ENCODE results near the gene C17orf100. TPM values are rescaled to one million over a fixed set of nuclear protein-coding genes. Genes with fewer than 3 reads are reported as not detected.

The C17orf100 gene
- total and polyA plus RNA-seq, 2 donors (not counting 1 experiment from before 2014, with no cell fraction given) = 0.33 to 1.5 TPM

DNA sequence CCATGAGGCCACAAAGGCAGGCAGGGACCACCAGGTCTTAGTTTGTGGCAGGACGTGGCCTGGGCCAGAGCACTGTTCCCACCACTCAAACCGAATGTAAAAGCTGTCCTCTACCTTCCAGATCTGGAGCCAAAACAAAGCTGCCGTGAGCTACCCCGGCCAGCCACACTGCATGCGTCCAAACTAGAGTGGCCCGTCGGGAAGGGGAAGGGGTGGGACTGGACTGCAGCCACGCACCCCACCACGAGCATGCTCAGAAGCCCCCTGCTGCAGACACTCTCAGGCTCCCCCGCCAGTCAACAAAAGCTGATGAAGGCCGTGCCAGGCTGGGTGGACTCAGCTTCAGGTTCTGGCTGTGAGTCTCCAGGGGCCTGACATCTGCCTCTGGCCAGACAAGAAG is 46.4 kb downstream of the C17orf100 start:
- TF ChIP-seq, protein P1, sequence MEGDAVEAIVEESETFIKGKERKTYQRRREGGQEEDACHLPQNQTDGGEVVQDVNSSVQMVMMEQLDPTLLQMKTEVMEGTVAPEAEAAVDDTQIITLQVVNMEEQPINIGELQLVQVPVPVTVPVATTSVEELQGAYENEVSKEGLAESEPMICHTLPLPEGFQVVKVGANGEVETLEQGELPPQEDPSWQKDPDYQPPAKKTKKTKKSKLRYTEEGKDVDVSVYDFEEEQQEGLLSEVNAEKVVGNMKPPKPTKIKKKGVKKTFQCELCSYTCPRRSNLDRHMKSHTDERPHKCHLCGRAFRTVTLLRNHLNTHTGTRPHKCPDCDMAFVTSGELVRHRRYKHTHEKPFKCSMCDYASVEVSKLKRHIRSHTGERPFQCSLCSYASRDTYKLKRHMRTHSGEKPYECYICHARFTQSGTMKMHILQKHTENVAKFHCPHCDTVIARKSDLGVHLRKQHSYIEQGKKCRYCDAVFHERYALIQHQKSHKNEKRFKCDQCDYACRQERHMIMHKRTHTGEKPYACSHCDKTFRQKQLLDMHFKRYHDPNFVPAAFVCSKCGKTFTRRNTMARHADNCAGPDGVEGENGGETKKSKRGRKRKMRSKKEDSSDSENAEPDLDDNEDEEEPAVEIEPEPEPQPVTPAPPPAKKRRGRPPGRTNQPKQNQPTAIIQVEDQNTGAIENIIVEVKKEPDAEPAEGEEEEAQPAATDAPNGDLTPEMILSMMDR (conservative IDR thresholded peaks at IDR 0.05 in 1 of 2, IDR thresholded peaks at IDR 0.05 in 1 of 2; ENCODE audit: low read depth in 1 of 2, low read length in 2 of 2) = no peak
- no peak for TF ChIP-seq EZH2 (IDR thresholded peaks at IDR 0.05; ENCODE audit: low read length, missing control alignments)
- no peak overlapping the region for H3K27ac ChIP-seq (ENCODE audit: insufficient read depth, low read length)
- no peak overlapping the region for H3K4me3 ChIP-seq (replicated peaks in 1 of 4; ENCODE audit: control extremely low read depth in 1 of 4, insufficient read depth in 1 of 4, low read depth in 3 of 4, low read length in 4 of 4)
- no peaks in the 10 kb centered on the region for H3K9me3 ChIP-seq (ENCODE audit: control insufficient read depth, insufficient read depth, low read depth, low read length)
- no peaks in the 10 kb centered on the region for H3K79me2 ChIP-seq (ENCODE audit: control insufficient read depth, insufficient read depth, low read length)
- H3K4me1 ChIP-seq (ENCODE audit: control insufficient read depth, extremely low read depth, insufficient read depth, low read length) = no peaks in the 10 kb centered on the region
- H3K4me2 ChIP-seq (ENCODE audit: extremely low read depth, insufficient read depth, low read length) = no peak overlapping the region
- DNase-seq (ENCODE audit: low read depth in 2 of 2) = no peak
- no peak overlapping the region for H3K9ac ChIP-seq (ENCODE audit: insufficient read depth, low read length)
- H4K20me1 ChIP-seq (ENCODE audit: control insufficient read depth, extremely low read depth, insufficient read depth, low read length) = no peaks in the 10 kb centered on the region
- H3K36me3 ChIP-seq (ENCODE audit: control insufficient read depth, insufficient read depth, low read length) = no peaks in the 10 kb centered on the region
- no peak overlapping the region for H2AFZ ChIP-seq (ENCODE audit: low read length)
- no peaks in the 10 kb centered on the region for H3K27me3 ChIP-seq (ENCODE audit: control insufficient read depth, insufficient read depth, low read length)

DNA sequence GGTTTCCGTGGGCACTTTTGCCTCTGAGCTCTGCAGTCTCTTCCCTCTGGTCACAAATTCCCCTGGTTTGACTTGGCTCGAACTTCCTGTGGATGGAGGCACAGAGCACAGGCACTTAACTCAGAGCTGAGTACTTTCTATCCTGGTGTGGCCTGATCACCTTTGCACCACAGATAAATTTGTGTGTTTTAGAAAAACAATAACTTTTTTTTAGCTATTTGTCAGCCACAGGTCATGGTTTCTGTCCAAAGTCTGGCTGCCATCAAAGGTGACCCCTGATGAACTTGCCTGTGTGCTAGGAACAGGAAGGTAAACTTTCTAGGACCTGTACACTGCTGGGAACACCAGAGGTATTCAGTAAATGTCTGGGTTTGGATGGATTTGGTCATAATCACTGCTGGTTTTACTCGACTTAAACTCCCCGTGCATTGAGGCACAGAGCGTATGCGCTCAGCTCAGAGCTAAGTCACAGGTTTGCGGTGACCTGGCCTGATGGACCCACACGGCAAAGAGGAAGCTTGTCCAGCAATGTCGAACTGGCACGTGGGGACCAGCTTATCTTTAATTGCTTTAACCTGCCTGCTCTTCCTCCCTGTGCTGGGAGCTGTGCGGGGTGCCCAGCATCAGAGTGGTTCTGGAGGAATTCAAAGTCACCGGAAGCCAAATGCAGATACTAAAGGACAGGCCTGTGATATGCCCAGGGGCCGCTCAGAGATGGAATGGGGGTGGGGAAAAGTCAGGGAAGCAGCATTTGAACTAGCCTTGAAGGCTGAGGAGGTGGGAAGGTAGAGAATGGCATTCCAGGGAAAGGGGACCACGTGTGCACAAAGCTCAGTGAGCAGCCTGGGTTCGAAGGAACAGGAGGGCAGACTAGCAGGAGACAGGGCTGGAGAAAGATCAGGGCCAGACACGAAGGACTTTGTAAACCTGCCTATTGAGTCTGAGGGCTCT is 48.7 kb downstream of the C17orf100 start:
- Histone ChIP-seq H3K4me3 (replicated peaks in 1 of 4; ENCODE audit: control extremely low read depth in 1 of 4, insufficient read depth in 1 of 4, low read depth in 3 of 4, low read length in 4 of 4) (no peak overlapping the region), H3K9ac (ENCODE audit: insufficient read depth, low read length) (no peak overlapping the region), H2AFZ (ENCODE audit: low read length) (no peak overlapping the region), H3K36me3 (ENCODE audit: control insufficient read depth, insufficient read depth, low read length) (no peaks in the 10 kb centered on the region), H3K79me2 (ENCODE audit: control insufficient read depth, insufficient read depth, low read length) (no peaks in the 10 kb centered on the region), H3K9me3 (ENCODE audit: control insufficient read depth, insufficient read depth, low read depth, low read length) (no peaks in the 10 kb centered on the region), H3K4me2 (ENCODE audit: extremely low read depth, insufficient read depth, low read length) (no peak overlapping the region), H3K27ac (ENCODE audit: insufficient read depth, low read length) (no peak overlapping the region), H3K4me1 (ENCODE audit: control insufficient read depth, extremely low read depth, insufficient read depth, low read length) (no peaks in the 10 kb centered on the region), H3K27me3 (ENCODE audit: control insufficient read depth, insufficient read depth, low read length) (no peaks in the 10 kb centered on the region), H4K20me1 (ENCODE audit: control insufficient read depth, extremely low read depth, insufficient read depth, low read length) (no peaks in the 10 kb centered on the region)
- DNase-seq (ENCODE audit: low read depth in 2 of 2) = no peak
- TF ChIP-seq, protein P1 (conservative IDR thresholded peaks at IDR 0.05 in 1 of 2, IDR thresholded peaks at IDR 0.05 in 1 of 2; ENCODE audit: low read depth in 1 of 2, low read length in 2 of 2) = no peak
- TF ChIP-seq EZH2 (IDR thresholded peaks at IDR 0.05; ENCODE audit: low read length, missing control alignments) = no peak

DNA sequence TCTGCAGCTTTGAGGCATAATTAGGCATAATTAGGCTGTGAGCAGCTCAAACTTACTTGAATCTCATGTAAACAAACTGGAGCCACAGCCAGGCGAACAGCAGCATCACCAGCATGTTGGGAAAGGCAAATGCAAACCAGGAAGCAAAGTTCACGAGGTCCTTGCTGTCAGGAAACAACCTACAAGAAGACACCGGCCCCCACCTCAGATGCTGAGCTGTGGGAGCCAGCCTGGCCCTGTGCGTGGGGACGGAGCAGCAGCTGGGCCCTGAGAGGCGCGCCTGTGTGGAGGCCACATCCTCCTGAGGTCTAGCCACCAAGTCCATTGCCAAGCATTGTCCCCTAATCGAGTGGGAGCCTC is 49.4 kb downstream of the C17orf100 start:
- Histone ChIP-seq H3K79me2 (ENCODE audit: control insufficient read depth, insufficient read depth, low read length) (no peaks in the 10 kb centered on the region), H3K4me2 (ENCODE audit: extremely low read depth, insufficient read depth, low read length) (no peak overlapping the region), H3K36me3 (ENCODE audit: control insufficient read depth, insufficient read depth, low read length) (no peaks in the 10 kb centered on the region), H3K4me1 (ENCODE audit: control insufficient read depth, extremely low read depth, insufficient read depth, low read length) (no peaks in the 10 kb centered on the region), H3K4me3 (replicated peaks in 1 of 4; ENCODE audit: control extremely low read depth in 1 of 4, insufficient read depth in 1 of 4, low read depth in 3 of 4, low read length in 4 of 4) (no peak overlapping the region), H3K9ac (ENCODE audit: insufficient read depth, low read length) (no peak overlapping the region), H3K27me3 (ENCODE audit: control insufficient read depth, insufficient read depth, low read length) (no peaks in the 10 kb centered on the region), H2AFZ (ENCODE audit: low read length) (no peak overlapping the region), H3K9me3 (ENCODE audit: control insufficient read depth, insufficient read depth, low read depth, low read length) (no peaks in the 10 kb centered on the region), H4K20me1 (ENCODE audit: control insufficient read depth, extremely low read depth, insufficient read depth, low read length) (no peaks in the 10 kb centered on the region), H3K27ac (ENCODE audit: insufficient read depth, low read length) (no peak overlapping the region)
- TF ChIP-seq EZH2 (IDR thresholded peaks at IDR 0.05; ENCODE audit: low read length, missing control alignments) = no peak
- TF ChIP-seq, protein P1 (conservative IDR thresholded peaks at IDR 0.05 in 1 of 2, IDR thresholded peaks at IDR 0.05 in 1 of 2; ENCODE audit: low read depth in 1 of 2, low read length in 2 of 2) = no peak
- DNase-seq (ENCODE audit: low read depth in 2 of 2) = no peak
